Measurements from ENCODE around the gene IL1RL1.

The IL1RL1 gene

GRCh38 chr2:102346381-102347130, 35.2 kb downstream of the IL1RL1 start:
- DNase-seq (ENCODE audit: low read depth, low spot score) = no peak
- Histone ChIP-seq H3K4me3 (no peak overlapping the region), H3K9me3 (ENCODE audit: low read depth, low read length) (no peaks in the 10 kb centered on the region), H3K36me3 (ENCODE audit: insufficient read depth, low read length) (no peaks in the 10 kb centered on the region), H3K27ac (no peak overlapping the region), H3K9ac (ENCODE audit: insufficient read length) (no peak overlapping the region)
- TF ChIP-seq POLR2AphosphoS5 (IDR thresholded peaks at IDR 0.05; ENCODE audit: borderline replicate concordance, low read depth, low read length) (no peak), FOXP2 (optimal IDR thresholded peaks at IDR 0.05; ENCODE audit: control extremely low read depth, extremely low read length, insufficient read depth) (no peak), EZH2 (IDR thresholded peaks at IDR 0.05) (no peak)

GRCh38 chr2:102350137-102350793, 38.9 kb downstream of the IL1RL1 start:
- Histone ChIP-seq H3K9me3 (ENCODE audit: low read depth, low read length) (no peaks in the 10 kb centered on the region), H3K4me3 (no peak overlapping the region), H3K36me3 (ENCODE audit: insufficient read depth, low read length) (no peaks in the 10 kb centered on the region), H3K27ac (no peak overlapping the region), H3K9ac (ENCODE audit: insufficient read length) (no peak overlapping the region)
- TF ChIP-seq EZH2 (IDR thresholded peaks at IDR 0.05) (no peak), FOXP2 (optimal IDR thresholded peaks at IDR 0.05; ENCODE audit: control extremely low read depth, extremely low read length, insufficient read depth) (no peak)
- no peak for DNase-seq (ENCODE audit: low read depth, low spot score)

- Histone ChIP-seq H3K9me3 (ENCODE audit: low read depth, low read length) (no peaks in the 10 kb centered on the region), H3K4me3 (peak within 1 kb of the TSS; percentile 36; the same call in 1 of the 2 replicates), H3K9ac (ENCODE audit: insufficient read length) (no peak within 1 kb of the TSS), H3K36me3 (ENCODE audit: insufficient read depth, low read length) (no peaks in the 10 kb centered on the region), H3K27ac (no peak within 1 kb of the TSS)
- no peak for DNase-seq (ENCODE audit: low read depth, low spot score)
- TF ChIP-seq EZH2 (IDR thresholded peaks at IDR 0.05) (no peak), FOXP2 (optimal IDR thresholded peaks at IDR 0.05; ENCODE audit: control extremely low read depth, extremely low read length, insufficient read depth) (no peak), POLR2AphosphoS5 (IDR thresholded peaks at IDR 0.05; ENCODE audit: borderline replicate concordance, low read depth, low read length) (no peak)
Observed at GRCh38 chr2:102355526-102356380, 44.4 kb downstream of the IL1RL1 start, which contains the start of gene IL18R1. TSS of gene IL18R1 (plus strand) at chr2:102355796. CDS start at chr2:102362661, 6,865 bp downstream.

GRCh38 chr2:102356381-102356712, 45.0 kb downstream of the IL1RL1 start:
- Histone ChIP-seq H3K9me3 (ENCODE audit: low read depth, low read length) (no peaks in the 10 kb centered on the region), H3K36me3 (ENCODE audit: insufficient read depth, low read length) (no peaks in the 10 kb centered on the region), H3K27ac (no peak overlapping the region), H3K9ac (ENCODE audit: insufficient read length) (no peak overlapping the region), H3K4me3 (no peak overlapping the region)
- TF ChIP-seq EZH2 (IDR thresholded peaks at IDR 0.05) = peak; percentile 59
- TF ChIP-seq POLR2AphosphoS5 (IDR thresholded peaks at IDR 0.05; ENCODE audit: borderline replicate concordance, low read depth, low read length) = no peak
- TF ChIP-seq FOXP2 (optimal IDR thresholded peaks at IDR 0.05; ENCODE audit: control extremely low read depth, extremely low read length, insufficient read depth) = no peak
- no peak for DNase-seq (ENCODE audit: low read depth, low spot score)

GRCh38 chr2:102356741-102357140, 45.4 kb downstream of the IL1RL1 start:
- no peaks in the 10 kb centered on the region for H3K9me3 ChIP-seq (ENCODE audit: low read depth, low read length)
- no peak overlapping the region for H3K4me3 ChIP-seq
- DNase-seq (ENCODE audit: low read depth, low spot score) = no peak
- H3K27ac ChIP-seq = no peak overlapping the region
- H3K9ac ChIP-seq (ENCODE audit: insufficient read length) = no peak overlapping the region
- no peaks in the 10 kb centered on the region for H3K36me3 ChIP-seq (ENCODE audit: insufficient read depth, low read length)
- no peak for TF ChIP-seq EZH2 (IDR thresholded peaks at IDR 0.05)

- Histone ChIP-seq H3K27ac (no peak overlapping the region), H3K9ac (ENCODE audit: insufficient read length) (no peak overlapping the region), H3K36me3 (ENCODE audit: insufficient read depth, low read length) (no peaks in the 10 kb centered on the region), H3K9me3 (ENCODE audit: low read depth, low read length) (no peaks in the 10 kb centered on the region), H3K4me3 (no peak overlapping the region)
- DNase-seq (ENCODE audit: low read depth, low spot score) = no peak
- TF ChIP-seq EZH2 (IDR thresholded peaks at IDR 0.05) (no peak), FOXP2 (optimal IDR thresholded peaks at IDR 0.05; ENCODE audit: control extremely low read depth, extremely low read length, insufficient read depth) (no peak), POLR2AphosphoS5 (IDR thresholded peaks at IDR 0.05; ENCODE audit: borderline replicate concordance, low read depth, low read length) (no peak)
Observed at GRCh38 chr2:102357937-102358336, 46.6 kb downstream of the IL1RL1 start.

- H3K36me3 ChIP-seq (ENCODE audit: insufficient read depth, low read length) = no peaks in the 10 kb centered on the region
- H3K9ac ChIP-seq (ENCODE audit: insufficient read length) = no peak overlapping the region
- TF ChIP-seq POLR2AphosphoS5 (IDR thresholded peaks at IDR 0.05; ENCODE audit: borderline replicate concordance, low read depth, low read length) = no peak
- TF ChIP-seq FOXP2 (optimal IDR thresholded peaks at IDR 0.05; ENCODE audit: control extremely low read depth, extremely low read length, insufficient read depth) = no peak
- no peak for TF ChIP-seq EZH2 (IDR thresholded peaks at IDR 0.05)
- no peaks in the 10 kb centered on the region for H3K9me3 ChIP-seq (ENCODE audit: low read depth, low read length)
- no peak overlapping the region for H3K4me3 ChIP-seq
- DNase-seq (ENCODE audit: low read depth, low spot score) = no peak
- H3K27ac ChIP-seq = no peak overlapping the region
Observed at GRCh38 chr2:102358496-102358895, 47.1 kb downstream of the IL1RL1 start.

GRCh38 chr2:102359527-102359926, 48.2 kb downstream of the IL1RL1 start:
- no peak overlapping the region for H3K4me3 ChIP-seq
- DNase-seq (ENCODE audit: low read depth, low spot score) = no peak
- H3K9me3 ChIP-seq (ENCODE audit: low read depth, low read length) = no peaks in the 10 kb centered on the region
- no peak overlapping the region for H3K27ac ChIP-seq
- H3K36me3 ChIP-seq (ENCODE audit: insufficient read depth, low read length) = no peaks in the 10 kb centered on the region
- TF ChIP-seq EZH2 (IDR thresholded peaks at IDR 0.05) = no peak
- TF ChIP-seq FOXP2 (optimal IDR thresholded peaks at IDR 0.05; ENCODE audit: control extremely low read depth, extremely low read length, insufficient read depth) = no peak
- TF ChIP-seq POLR2AphosphoS5 (IDR thresholded peaks at IDR 0.05; ENCODE audit: borderline replicate concordance, low read depth, low read length) = no peak
- H3K9ac ChIP-seq (ENCODE audit: insufficient read length) = no peak overlapping the region
